Measurements from ENCODE around the gene CSF2. TPM values are rescaled to one million over a fixed set of nuclear protein-coding genes. Genes with fewer than 3 reads are reported as not detected.
A peak's percentile ranks its signal among the peaks of the same experiment; 100 is the strongest.

Gene CSF2
- total RNA-seq, 1 experiment from 2014 or later, result not detected

DNA sequence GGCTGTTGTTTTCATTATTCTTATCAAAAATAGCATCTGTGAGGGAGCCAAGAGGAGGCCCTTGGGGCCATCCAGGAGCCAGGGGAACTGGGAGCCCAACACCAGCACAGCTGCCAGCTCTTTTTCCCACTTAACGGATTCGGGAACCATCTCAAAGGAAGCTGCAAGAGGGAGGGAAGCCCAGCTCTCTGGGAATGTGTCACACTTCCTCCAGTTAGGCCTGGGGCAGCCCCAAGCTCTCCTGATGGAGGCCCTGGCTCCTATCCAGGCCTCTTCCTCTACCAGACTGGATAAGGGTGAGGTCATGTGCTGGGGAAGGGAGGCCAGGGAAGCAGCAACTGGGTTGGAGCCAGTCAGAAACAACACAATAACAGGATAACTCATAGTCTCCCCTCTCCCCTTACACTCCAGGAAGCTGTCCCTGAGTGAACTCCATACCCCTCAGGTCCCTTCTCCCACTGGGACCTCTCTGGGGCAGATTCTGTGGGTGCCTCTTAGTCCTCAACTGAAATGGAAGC lies 12.7 kb downstream of the CSF2 start:
- peak; percentile 99 for DNase-seq (ENCODE audit: low read depth)

GRCh38 chr5:132087176-132087575 lies 13.6 kb downstream of the CSF2 start:
- DNase-seq (ENCODE audit: low read depth), result no peak

GRCh38 chr5:132087661-132088060 lies 14.1 kb downstream of the CSF2 start:
- no peak for DNase-seq (ENCODE audit: low read depth)

- DNase-seq (ENCODE audit: low read depth), result no peak
These were observed 15.8 kb downstream of the CSF2 start for GRCh38 chr5:132089363-132089762.

GRCh38 chr5:132090107-132090506 lies 16.5 kb downstream of the CSF2 start:
- DNase-seq (ENCODE audit: low read depth), result peak; percentile 96

DNA sequence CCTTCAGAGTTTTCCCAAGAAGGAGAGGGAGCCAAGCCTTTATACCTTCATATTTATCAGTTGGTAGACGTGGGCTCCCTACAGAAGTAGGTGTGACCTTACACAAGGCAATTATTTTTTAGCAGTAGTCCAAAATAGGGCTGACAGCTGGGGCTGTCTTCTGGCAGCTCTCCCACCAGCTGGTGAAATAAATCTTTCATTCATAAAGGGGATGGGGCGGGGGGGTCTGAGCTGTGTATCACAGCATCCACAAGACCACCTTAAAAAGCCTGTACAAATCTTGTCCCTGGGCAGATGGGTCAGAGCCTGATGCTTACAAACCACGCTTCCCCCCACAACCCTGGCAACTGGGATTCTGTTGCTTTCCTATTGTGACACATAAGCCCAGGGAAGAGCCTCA lies 19.7 kb downstream of the CSF2 start:
- DNase-seq (ENCODE audit: low read depth), result no peak

DNA sequence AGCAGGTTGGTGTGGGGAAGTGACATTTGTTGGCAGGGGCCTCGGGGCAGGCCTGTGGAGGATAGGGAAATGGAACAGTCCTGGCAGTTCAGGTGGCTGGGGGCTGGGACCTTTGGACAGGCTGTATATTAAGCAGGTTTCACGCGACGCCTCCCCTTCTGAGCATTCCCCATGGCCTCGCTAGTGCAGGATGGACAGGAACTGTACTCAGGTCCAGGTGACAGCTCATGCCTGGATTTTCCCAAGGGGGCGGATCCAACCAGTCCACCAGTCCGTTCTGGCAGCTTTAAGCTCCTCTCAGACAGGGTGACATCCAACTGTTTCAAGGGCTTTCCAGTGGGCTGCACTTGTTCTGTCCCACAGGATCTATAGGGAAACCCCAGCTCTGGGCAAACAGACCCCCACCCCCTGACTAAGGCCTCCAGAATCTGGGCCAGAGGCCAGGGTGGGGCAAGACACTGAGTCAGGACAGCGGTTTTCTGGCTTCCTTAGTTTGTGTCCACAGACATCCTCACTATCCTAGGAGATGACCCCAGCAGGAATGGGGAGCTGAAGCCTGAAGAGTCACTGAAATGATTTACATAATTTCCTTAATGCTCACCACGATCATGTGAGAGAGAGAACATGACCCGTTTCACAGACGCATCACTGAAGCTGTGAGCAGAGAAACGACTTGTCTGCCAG lies 20.9 kb downstream of the CSF2 start:
- DNase-seq (ENCODE audit: low read depth), result peak; percentile 99

DNA sequence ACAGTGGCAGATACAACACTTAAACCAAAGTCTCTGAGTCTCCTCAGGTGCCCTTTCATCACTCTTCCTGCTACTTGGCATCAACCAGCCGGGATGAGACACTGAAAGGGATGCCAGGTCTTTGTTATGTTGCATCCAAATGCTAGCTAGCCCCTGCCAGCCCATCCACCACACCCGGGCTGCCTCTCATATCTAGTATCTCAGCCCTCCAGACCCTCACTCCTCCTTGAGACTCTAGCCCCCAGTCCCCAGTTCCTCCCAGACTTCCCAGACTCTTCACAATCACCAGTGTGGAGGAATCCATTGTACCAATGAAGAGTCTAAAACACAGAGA lies 21.5 kb downstream of the CSF2 start:
- no peak for DNase-seq (ENCODE audit: low read depth)

GRCh38 chr5:132095424-132095972 lies 21.9 kb downstream of the CSF2 start:
- DNase-seq (ENCODE audit: low read depth), result peak; percentile 20

- DNase-seq (ENCODE audit: low read depth), result no peak
These were observed 23.3 kb downstream of the CSF2 start for GRCh38 chr5:132096904-132097303.

DNA sequence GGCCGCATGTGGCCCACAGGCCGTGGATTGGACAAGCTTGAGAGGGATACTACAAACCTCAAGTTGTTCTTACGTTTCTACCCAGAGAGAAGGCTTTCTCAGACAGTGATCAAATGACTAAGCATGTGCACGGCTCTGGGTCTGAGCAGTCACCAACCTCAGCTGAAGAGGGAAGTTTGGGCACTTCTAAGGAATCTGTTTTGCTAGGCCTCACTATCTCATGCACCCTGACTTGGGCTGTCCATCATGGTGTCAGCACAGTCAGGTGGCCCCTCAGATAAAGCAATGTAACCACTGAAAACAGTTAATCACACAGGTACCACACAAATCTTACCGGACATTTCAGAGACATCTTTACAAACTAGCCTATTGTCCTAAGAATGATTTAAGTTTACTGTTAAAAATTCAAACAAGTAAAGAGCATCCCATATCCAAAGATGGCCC lies 24.6 kb downstream of the CSF2 start:
- peak; percentile 32 for DNase-seq (ENCODE audit: low read depth)

GRCh38 chr5:132098621-132099020 lies 25.0 kb downstream of the CSF2 start:
- no peak for DNase-seq (ENCODE audit: low read depth)

GRCh38 chr5:132099076-132099748 lies 25.6 kb downstream of the CSF2 start:
- DNase-seq (ENCODE audit: low read depth), result no peak

DNA sequence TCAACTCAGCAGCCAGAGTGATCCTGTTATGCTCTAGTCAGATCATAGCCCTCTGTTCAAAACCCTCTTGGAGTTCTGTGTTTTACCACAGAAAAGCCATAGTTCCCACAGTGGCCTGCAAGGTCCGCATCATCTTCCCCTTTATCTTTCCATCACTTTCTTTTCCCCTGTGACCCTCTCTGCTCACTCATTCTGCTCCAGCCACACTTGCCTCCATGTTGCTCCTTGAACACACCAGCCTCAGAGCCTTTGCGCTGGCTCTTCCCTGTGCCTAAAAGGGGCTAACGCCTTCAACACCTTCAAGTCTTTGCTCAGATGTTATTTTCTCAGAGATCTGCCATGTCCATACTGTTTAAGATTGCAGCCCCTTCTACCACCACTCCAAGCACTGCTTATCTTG lies 26.3 kb downstream of the CSF2 start:
- DNase-seq (ENCODE audit: low read depth), result no peak

- DNase-seq (ENCODE audit: low read depth), result no peak
These were observed 27.2 kb downstream of the CSF2 start for GRCh38 chr5:132100672-132101261.

DNA sequence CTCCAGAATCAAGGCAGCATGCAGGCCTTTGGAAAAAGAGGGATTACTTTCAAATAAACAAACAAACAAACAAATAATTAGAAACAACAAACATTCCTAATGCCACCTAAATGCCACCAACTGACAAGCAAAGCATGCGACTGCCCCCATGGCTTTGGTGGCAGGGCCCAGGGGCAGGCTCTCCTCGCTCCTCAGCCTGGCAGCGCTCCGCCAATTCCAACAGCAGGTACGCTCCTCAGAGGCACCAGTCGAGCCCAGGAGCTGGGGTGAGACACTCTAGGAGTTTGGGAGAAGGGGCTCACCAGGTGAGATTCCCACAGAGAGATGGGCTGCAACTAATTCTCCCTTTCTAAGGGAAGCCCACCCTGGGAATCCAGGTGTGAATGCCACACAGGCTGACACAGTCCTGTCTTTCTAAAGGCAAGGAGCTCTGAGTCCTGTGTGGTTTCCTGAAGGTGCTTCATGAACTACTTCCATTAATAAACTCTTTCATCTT lies 27.8 kb downstream of the CSF2 start:
- no peak for DNase-seq (ENCODE audit: low read depth)

GRCh38 chr5:132102101-132102701 lies 28.6 kb downstream of the CSF2 start:
- peak; percentile 57 for DNase-seq (ENCODE audit: low read depth)

DNA sequence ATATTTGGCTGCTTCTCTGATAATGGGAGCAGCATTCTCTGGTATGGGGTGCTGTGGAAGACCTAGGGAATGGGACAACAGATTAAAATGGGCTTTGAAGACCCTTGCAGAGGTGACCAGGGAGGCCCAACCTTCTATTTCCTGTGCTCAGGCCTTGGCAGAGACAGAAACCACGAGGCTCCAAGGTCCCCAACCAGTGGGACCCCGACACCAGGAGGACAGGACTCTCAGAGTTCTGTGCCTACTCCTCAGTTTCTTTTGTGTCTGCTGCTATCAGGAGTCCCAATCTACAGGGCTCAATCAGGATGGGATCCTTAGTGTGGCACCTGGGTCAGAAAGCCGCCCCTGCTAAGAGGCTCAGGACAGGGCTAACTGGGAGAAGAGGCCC lies 29.3 kb downstream of the CSF2 start:
- no peak for DNase-seq (ENCODE audit: low read depth)

DNA sequence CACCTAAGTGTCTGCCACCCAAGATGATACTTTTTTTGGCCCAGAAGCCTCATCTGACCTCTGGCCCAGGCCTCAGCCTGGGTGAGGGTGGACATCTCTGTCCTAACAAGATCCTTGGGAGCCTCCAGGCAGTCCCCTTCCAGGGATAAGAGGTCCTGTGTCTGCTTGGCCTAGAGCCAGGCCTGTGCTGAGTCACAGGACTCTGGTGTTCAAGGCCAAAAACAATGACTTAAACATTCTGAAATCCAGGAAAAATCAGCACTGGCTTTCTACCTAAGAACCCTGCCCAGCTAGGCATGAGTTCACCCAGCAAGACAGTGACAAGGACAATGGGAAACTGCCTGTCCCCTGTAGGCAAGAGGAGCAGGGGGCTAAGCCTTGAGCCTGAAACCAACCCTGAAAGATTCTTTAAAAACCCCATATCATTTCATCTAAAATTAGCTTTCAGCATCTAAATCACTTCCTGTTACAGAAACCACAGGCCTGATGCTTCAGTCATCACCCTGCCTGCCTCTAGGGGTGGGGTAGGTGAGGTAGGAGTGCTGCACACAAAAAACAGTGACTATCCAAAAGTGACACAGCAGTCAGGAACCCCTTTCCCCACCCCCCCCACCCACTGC lies 29.9 kb downstream of the CSF2 start:
- DNase-seq (ENCODE audit: low read depth), result peak; percentile 90

DNA sequence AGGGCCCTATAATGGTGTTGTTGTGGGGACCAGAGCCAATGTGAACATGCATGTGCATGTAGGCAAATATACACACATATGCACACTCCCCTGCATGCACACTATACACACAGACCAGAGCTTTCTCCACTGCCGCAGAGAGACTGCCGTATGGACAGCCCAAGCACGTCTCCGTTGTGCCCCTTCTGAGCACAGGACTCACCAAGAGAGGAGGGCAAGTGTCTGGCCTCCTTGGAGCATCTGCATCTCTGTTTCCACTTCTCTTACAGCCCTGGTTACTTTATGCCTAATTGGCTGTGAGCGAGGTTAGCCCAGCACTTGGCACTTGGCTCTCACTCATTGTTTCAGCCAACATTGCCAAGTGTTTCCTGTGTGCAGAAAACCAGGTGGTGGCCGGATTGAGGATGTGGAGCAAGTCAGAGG lies 30.4 kb downstream of the CSF2 start:
- DNase-seq (ENCODE audit: low read depth), result peak; percentile 28

GRCh38 chr5:132104556-132104955 lies 31.0 kb downstream of the CSF2 start:
- no peak for DNase-seq (ENCODE audit: low read depth)

All from HT1080 (cell line).